SH-SY5Y (cell line): Measurements from ENCODE around the gene NEMP2.

Source experiments
- GATA2 ChIP-seq: IDR thresholded peaks from 2 replicates; pipeline ENCODE4 v1.6.1; 2011; ENCODE audit warnings: mild to moderate bottlenecking, low read depth, low read length
- GATA3 ChIP-seq: IDR thresholded peaks from 2 replicates; pipeline ENCODE4 v1.6.1; 2011; ENCODE audit warnings: low read depth, mild to moderate bottlenecking, low read length, moderate library complexity

GRCh38 chr2:190538201-190538600 is 3.7 kb upstream of the NEMP2 start:
- TF ChIP-seq GATA2: no peak
- TF ChIP-seq GATA3: no peak
